SU-DHL-6 (cell line): ENCODE measurements around the gene IQCE.

Source experiments
- CTCF ChIP-seq: fragments of 200-600 bp; sonication (generic); IDR thresholded peaks from one replicate; pipeline ENCODE4 v1.5.1; 2017; ENCODE audit warnings: antibody characterized with exemption, mild to moderate bottlenecking, low read length, moderate library complexity; ENCODE audit not compliant: insufficient read depth, poor library complexity, severe bottlenecking
- EZH2phosphoT487 ChIP-seq: fragments of 200-600 bp; sonication (generic), shearing (Covaris generic); conservative IDR thresholded peaks from 2 replicates; pipeline ENCODE4 v1.6.1; 2018; ENCODE audit warnings: mild to moderate bottlenecking, antibody characterized with exemption, low read length, moderate library complexity, mixed read lengths

GRCh38 chr7:2568521-2569223 is 9.9 kb downstream of the IQCE start:
- TF ChIP-seq CTCF (no peak), EZH2phosphoT487 (no peak)
